Heart left ventricle (tissue), 13 donors: ENCODE measurements around the gene RAB8A.

Experiments
- POLR2A ChIP-seq, 2 donors: fragments of 450-650 bp; IDR thresholded peaks; one replicate each; pipeline ENCODE4 v1.6.1; 2017; ENCODE audit warnings: antibody characterized with exemption in 2 of 2, mild to moderate bottlenecking in 2 of 2, moderate library complexity in 2 of 2
- TF ChIP-seq, protein P1 (sequence below), 12 donors: fragments of 200-600 bp; sonication (generic) in 4 of 12; IDR thresholded peaks; one replicate each; pipeline versions ENCODE4 v1.5.0 to v1.8.0; 2018 to 2022; ENCODE audit warnings: antibody characterized with exemption in 12 of 12, mild to moderate bottlenecking in 5 of 12
- donor health status: ischemic (EF 13 %, LVEDD 7.1; RV severe dilation, severe dysfunction).
- donor health status: DM: no; HTN: yes; CAD: no.
- donor health status: DM: no; HTN: no; CAD: no.
- donor health status: ischemic (EF 25% LVEDD 6.9; RV normal size, moderate dysfunction).
- donor health status: ischemic (EF 25% LVEDD 5.7; RV mildly dilated, moderate dysfunction).
- donor health status: ischemic (EF 35%, LVEDD 5.7; RV mildly dilated, moderate dysfunction).
- donor health status: nonischemic (EF 11% LVEDD 7.7; RV severe dilation, severe dysfunction).
- donor health status: DM: yes; HTN: yes; CAD: no.
- donor health status: PGD.
- donor health status: ischemic (EF 29% LVEDD 5.4; RV normal size, mild dysfunction).
- donor health status: nonischemic (EF 23%, LVEDD 6.1; RV moderate dilation, normal function).

- TF ChIP-seq, protein P1, sequence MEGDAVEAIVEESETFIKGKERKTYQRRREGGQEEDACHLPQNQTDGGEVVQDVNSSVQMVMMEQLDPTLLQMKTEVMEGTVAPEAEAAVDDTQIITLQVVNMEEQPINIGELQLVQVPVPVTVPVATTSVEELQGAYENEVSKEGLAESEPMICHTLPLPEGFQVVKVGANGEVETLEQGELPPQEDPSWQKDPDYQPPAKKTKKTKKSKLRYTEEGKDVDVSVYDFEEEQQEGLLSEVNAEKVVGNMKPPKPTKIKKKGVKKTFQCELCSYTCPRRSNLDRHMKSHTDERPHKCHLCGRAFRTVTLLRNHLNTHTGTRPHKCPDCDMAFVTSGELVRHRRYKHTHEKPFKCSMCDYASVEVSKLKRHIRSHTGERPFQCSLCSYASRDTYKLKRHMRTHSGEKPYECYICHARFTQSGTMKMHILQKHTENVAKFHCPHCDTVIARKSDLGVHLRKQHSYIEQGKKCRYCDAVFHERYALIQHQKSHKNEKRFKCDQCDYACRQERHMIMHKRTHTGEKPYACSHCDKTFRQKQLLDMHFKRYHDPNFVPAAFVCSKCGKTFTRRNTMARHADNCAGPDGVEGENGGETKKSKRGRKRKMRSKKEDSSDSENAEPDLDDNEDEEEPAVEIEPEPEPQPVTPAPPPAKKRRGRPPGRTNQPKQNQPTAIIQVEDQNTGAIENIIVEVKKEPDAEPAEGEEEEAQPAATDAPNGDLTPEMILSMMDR (IDR thresholded peaks at IDR 0.05) = no peak
- no peak for TF ChIP-seq POLR2A (IDR thresholded peaks at IDR 0.05)
Observed at GRCh38 chr19:16141043-16141442, 29.4 kb downstream of the RAB8A start.
